Measurements from ENCODE around the gene IL20RA. TPM values are rescaled to one million over a fixed set of nuclear protein-coding genes. Genes with fewer than 3 reads are reported as not detected.

The IL20RA gene
- total and polyA plus RNA-seq, 2 of the 8 experiments (the other 6 are each of a cell fraction or from before 2014, with no cell fraction given), result 1.3 to 1.7 TPM

DNA sequence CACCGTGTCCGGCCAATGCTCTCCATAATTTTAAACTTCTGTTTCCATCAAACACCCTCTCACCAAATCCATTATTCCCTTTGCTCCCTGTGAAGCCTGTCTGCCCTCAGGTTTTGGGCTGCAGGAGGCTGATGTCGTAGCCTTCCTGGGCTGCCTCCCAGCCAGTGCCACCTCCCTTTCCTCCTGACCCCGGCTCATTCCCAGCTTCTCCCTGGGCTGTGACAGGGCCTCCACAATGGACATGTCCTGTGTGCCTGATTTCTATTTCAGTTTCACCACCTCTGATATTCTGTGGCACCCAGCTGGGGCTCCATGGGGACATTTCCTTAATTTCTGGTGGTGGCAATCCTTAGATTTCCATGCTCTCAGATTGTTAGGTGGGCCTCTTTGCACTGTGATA, 28.8 kb downstream of the IL20RA start:
- Histone ChIP-seq H3K23me2 (ENCODE audit: low read depth, low read length) (no peaks in the 10 kb centered on the region), H4K5ac (ENCODE audit: insufficient read length, low read depth, low read length) (no peak overlapping the region), H3K56ac (replicated peaks; ENCODE audit: insufficient read length, low read depth, low read length) (no peak overlapping the region), H3K4me1 (replicated peaks in 1 of 4; ENCODE audit: control insufficient read depth in 3 of 4, insufficient read depth in 4 of 4, low read length in 3 of 4) (peaks cover 0 to 5% (median 0%) of the 10 kb centered on the region in 4 experiments; a peak in 1 of 7 replicates), H3K14ac (ENCODE audit: insufficient read length) (no peak overlapping the region), H3K27ac (ENCODE audit: low read depth, low read length) (no peak overlapping the region), H4K91ac (replicated peaks; ENCODE audit: insufficient read length, low read length) (no peak overlapping the region), H3K4ac (replicated peaks; ENCODE audit: insufficient read length, low read depth, low read length) (no peak overlapping the region), H3K4me3 (ENCODE audit: extremely low read depth in 1 of 4, insufficient read depth in 2 of 4, low read depth in 3 of 4, low read length in 4 of 4) (no peak overlapping the region), H2BK20ac (ENCODE audit: low read length) (no peak overlapping the region), H2BK120ac (replicated peaks; ENCODE audit: low read depth, low read length) (no peak overlapping the region), H2AFZ (ENCODE audit: low read length) (no peak overlapping the region), H2BK5ac (ENCODE audit: low read depth, low read length) (no peak overlapping the region), H3K9ac (replicated peaks in 1 of 4; ENCODE audit: extremely low read depth in 1 of 4, low read depth in 3 of 4, low read length in 3 of 4) (no peak overlapping the region), H3K18ac (ENCODE audit: extremely low read depth, low read length) (no peak overlapping the region), H3K27me3 (replicated peaks in 1 of 4; ENCODE audit: control insufficient read depth in 3 of 4, extremely low read depth in 1 of 4, insufficient read depth in 3 of 4, low read length in 3 of 4) (no peaks in the 10 kb centered on the region), H3K4me2 (ENCODE audit: insufficient read depth in 1 of 2, low read depth in 2 of 2, low read length in 2 of 2) (no peak overlapping the region), H4K8ac (ENCODE audit: extremely low read depth, insufficient read depth, low read length) (no peak overlapping the region), H3K79me1 (ENCODE audit: low read depth, low read length) (no peaks in the 10 kb centered on the region), H3K23ac (ENCODE audit: insufficient read length) (no peak overlapping the region), H3K79me2 (ENCODE audit: control insufficient read depth in 1 of 2, insufficient read depth in 2 of 2, low read length in 2 of 2) (no peaks in the 10 kb centered on the region), H2AK5ac (ENCODE audit: low read depth, low read length) (no peak overlapping the region), H4K20me1 (replicated peaks in 1 of 2; ENCODE audit: control insufficient read depth in 1 of 2, insufficient read depth in 2 of 2, low read length in 2 of 2) (no peaks in the 10 kb centered on the region), H3K36me3 (ENCODE audit: control insufficient read depth in 2 of 4, insufficient read depth in 4 of 4, low read length in 3 of 4) (no peaks in the 10 kb centered on the region), H2BK15ac (ENCODE audit: low read length) (no peak overlapping the region), H2BK12ac (ENCODE audit: low read depth, low read length) (no peak overlapping the region), H3K9me3 (ENCODE audit: insufficient read depth in 2 of 2, low read depth in 1 of 2, low read length in 1 of 2) (peaks cover 0 to 6% of the 10 kb centered on the region in 2 experiments; a peak in 1 of 4 replicates)
- CTCF ChIA-PET (ENCODE audit: partially characterized antibody), result interaction anchor here (0.9 to 9.2 kb wide), 6 partner anchors 13 to 154 kb away, joined by 3 to 69 read pairs (median 8); no protein-coding TSS in a partner anchor
- WGBS, 2 experiments (ENCODE audit: extremely low coverage in 1 of 2, insufficient coverage in 1 of 2, insufficient read length in 1 of 2, insufficient replicate concordance in 2 of 2, low coverage in 1 of 2, low lambda C conversion rate in 2 of 2, missing lambda C conversion rate in 1 of 2), result 64% methylated on average over 4 of the region's 4 CpGs; no CpG with 5 or more reads in 1 of the 2 experiments
- DNase-seq (ENCODE audit: low read depth in 1 of 2, low spot score in 2 of 2), result no peak
- no peak for FAIRE-seq
- TF ChIP-seq MAFK (IDR thresholded peaks at IDR 0.05; ENCODE audit: low read depth, low read length), result no peak
- TF ChIP-seq POU5F1 (IDR thresholded peaks at IDR 0.05; ENCODE audit: low read depth, low read length), result no peak
- no peak for TF ChIP-seq CEBPB (IDR thresholded peaks at IDR 0.05; ENCODE audit: low read depth, low read length)
- no peak for TF ChIP-seq TAF7 (optimal IDR thresholded peaks at IDR 0.05; ENCODE audit: borderline replicate concordance, low read depth, low read length)
- no peak for TF ChIP-seq JUN (IDR thresholded peaks at IDR 0.05; ENCODE audit: low read depth, low read length)
- POLR2A ChIA-PET (ENCODE audit: partially characterized antibody), result no interaction called here
